Transverse colon (tissue), 4 donors: ENCODE data around the gene AKAIN1. TPM values are rescaled to one million over a fixed set of nuclear protein-coding genes. Genes with fewer than 3 reads are reported as not detected.

Experiments used
- DNase-seq: peaks from one replicate; pipeline ENCODE4 v3.0.0-alpha.2; 2019
- H3K27ac ChIP-seq, 4 donors: fragments of 200-600 bp; sonication (generic); 2 replicates each; pipeline ENCODE4 v1.5.1; 2016 to 2018; ENCODE audit warnings: inconsistent platforms in 4 of 4
- H3K27me3 ChIP-seq: fragments of 200-600 bp; sonication (generic); 2 replicates; pipeline ENCODE4 v1.5.1; 2017; ENCODE audit warnings: inconsistent platforms
- H3K36me3 ChIP-seq, 4 donors: fragments of 200-600 bp; sonication (generic); 2 replicates each; pipeline ENCODE4 v1.5.1; 2017 to 2019; ENCODE audit warnings: inconsistent platforms in 4 of 4
- H3K4me1 ChIP-seq, 4 donors: fragments of 200-600 bp; sonication (generic); 2 replicates each; pipeline ENCODE4 v1.5.1; 2017 to 2020; ENCODE audit warnings: inconsistent platforms in 4 of 4
- H3K4me3 ChIP-seq, 4 donors: fragments of 200-600 bp; sonication (generic); 1 replicate in 1 of 4; 2 replicates in 3 of 4; pipeline versions ENCODE4 v1.5.1 to v1.6.1; 2017 to 2019; ENCODE audit warnings: inconsistent platforms in 4 of 4
- H3K9me3 ChIP-seq, 2 donors: fragments of 200-600 bp; sonication (generic); 2 replicates each; pipeline ENCODE4 v1.5.1; 2017 to 2019; ENCODE audit warnings: inconsistent platforms in 2 of 2
- CTCF ChIP-seq, 5 experiments: fragments of 200-600 bp in 3 of 5; fragments of 450-650 bp in 2 of 5; sonication (generic) in 3 of 5; IDR thresholded peaks; 1 replicate in 2 of 5; 2 replicates in 3 of 5; pipeline ENCODE4 v1.5.1; 2016 to 2017; ENCODE audit warnings: antibody characterized with exemption in 5 of 5, inconsistent platforms in 3 of 5, mild to moderate bottlenecking in 2 of 5, moderate library complexity in 1 of 5
- EP300 ChIP-seq: sonication (generic); formaldehyde crosslinking; IDR thresholded peaks from one replicate; pipeline ENCODE4 v1.6.1; 2017; ENCODE audit warnings: antibody characterized with exemption, low read depth
- POLR2A ChIP-seq: fragments of 450-650 bp; IDR thresholded peaks from one replicate; pipeline ENCODE4 v1.6.1; 2016; ENCODE audit warnings: antibody characterized with exemption, mild to moderate bottlenecking, moderate library complexity
- POLR2AphosphoS5 ChIP-seq, 3 donors: sonication (generic); formaldehyde crosslinking; IDR thresholded peaks; one replicate each; pipeline ENCODE4 v1.6.1; 2016; ENCODE audit warnings: antibody characterized with exemption in 3 of 3
- WGBS, 2 donors: methylation state at CpG; one replicate each; pipeline ENCODE4 v1.1.5; 2018; ENCODE audit warnings: low coverage in 1 of 2; 5-methylcytosine and 5-hydroxymethylcytosine counted together
- in situ Hi-C, 4 donors: fragments of 200-750 bp; cut with MboI; loops; one replicate each; pipeline versions ENCODE4 v1.15.0 to v1.15.1; 2017; ENCODE audit warnings: low sequenced_read_pairs in 3 of 4, low pct_ligation_motif_present in 1 of 4, low pct_unique_long_range_greater_than_20kb in 1 of 4
- intact Hi-C: fragments of 100-400 bp; cut with DNase I; formaldehyde crosslinking; loops from one replicate; pipeline ENCODE4 v1.15.1; 2023; ENCODE audit warnings: low total_unique reads
- total RNA-seq, 4 donors: library from RNA; depleted of rRNA; stranded (reverse); fragments of >200 nt; gene quantifications; one replicate each; pipeline ENCODE4 v1.1.0, GENCODE V29; 2016

AKAIN1 gene
- total RNA-seq, 4 donors from 2014 or later, result not detected

GRCh38 chr18:5173646-5174045 is 23.4 kb downstream of the AKAIN1 start:
- no peak overlapping the region for H3K4me3 ChIP-seq
- DNase-seq, result no peak
- H3K27ac ChIP-seq, result no peak overlapping the region
- 87 to 90% methylated on average over 2 to 6 of the region's 6 CpGs for WGBS, 2 donors
- no peaks in the 10 kb centered on the region for H3K27me3 ChIP-seq
- intact Hi-C loops (no loop called here), in situ Hi-C loops (no loop called here)
- no peaks in the 10 kb centered on the region for H3K36me3 ChIP-seq
- no peak for TF ChIP-seq CTCF (IDR thresholded peaks at IDR 0.05)
- H3K4me1 ChIP-seq, result no peaks in the 10 kb centered on the region
- H3K9me3 ChIP-seq, result no peaks in the 10 kb centered on the region

GRCh38 chr18:5173236-5173635 is 23.8 kb downstream of the AKAIN1 start:
- no peak for TF ChIP-seq EP300
- no peak for TF ChIP-seq CTCF (IDR thresholded peaks at IDR 0.05)
- DNase-seq, result no peak
- intact Hi-C loops (no loop called here), in situ Hi-C loops (no loop called here)
- no peaks in the 10 kb centered on the region for H3K9me3 ChIP-seq
- H3K36me3 ChIP-seq, result no peaks in the 10 kb centered on the region
- 84 to 100% methylated on average over 2 of the region's 2 CpGs for WGBS, 2 donors
- no peaks in the 10 kb centered on the region for H3K27me3 ChIP-seq
- H3K27ac ChIP-seq, result no peak overlapping the region
- no peaks in the 10 kb centered on the region for H3K4me1 ChIP-seq
- H3K4me3 ChIP-seq, result no peak overlapping the region

GRCh38 chr18:5167831-5168230 is 29.2 kb downstream of the AKAIN1 start:
- H3K27me3 ChIP-seq, result no peaks in the 10 kb centered on the region
- no peak for TF ChIP-seq CTCF (IDR thresholded peaks at IDR 0.05)
- TF ChIP-seq POLR2A, result no peak
- TF ChIP-seq EP300, result no peak
- no peak for TF ChIP-seq POLR2AphosphoS5 (IDR thresholded peaks at IDR 0.05)
- 57 to 62% methylated on average over 2 of the region's 2 CpGs for WGBS, 2 donors
- no peaks in the 10 kb centered on the region for H3K4me1 ChIP-seq
- in situ Hi-C loops (no loop called here), intact Hi-C loops (no loop called here)
- no peaks in the 10 kb centered on the region for H3K9me3 ChIP-seq
- no peak for DNase-seq
- H3K36me3 ChIP-seq, result no peaks in the 10 kb centered on the region
- no peak overlapping the region for H3K27ac ChIP-seq
- H3K4me3 ChIP-seq, result no peak overlapping the region

GRCh38 chr18:5166606-5167280 is 30.3 kb downstream of the AKAIN1 start:
- no peak for DNase-seq
- Histone ChIP-seq H3K4me1 (no peaks in the 10 kb centered on the region), H3K36me3 (no peaks in the 10 kb centered on the region), H3K9me3 (no peaks in the 10 kb centered on the region), H3K27ac (no peak overlapping the region), H3K27me3 (no peaks in the 10 kb centered on the region), H3K4me3 (no peak overlapping the region)
- TF ChIP-seq EP300 (no peak), CTCF (IDR thresholded peaks at IDR 0.05) (no peak), POLR2A (no peak), POLR2AphosphoS5 (IDR thresholded peaks at IDR 0.05) (no peak)
- in situ Hi-C loops (no loop called here), intact Hi-C loops (no loop called here)
- 50 to 52% methylated on average over 2 of the region's 2 CpGs for WGBS, 2 donors
